GM21576 (cell line): Measurements from ENCODE around the gene NECTIN1.
A peak's percentile ranks its signal among the peaks of the same experiment; 100 is the strongest.

Experiments used
- ATAC-seq: cut with Tn5 transposase; IDR thresholded peaks from one replicate; pipeline ENCODE4 v1.9.1; 2021; ENCODE audit warnings: mild to moderate bottlenecking, moderate library complexity; ENCODE audit not compliant: unreplicated experiment

Gene NECTIN1

DNA sequence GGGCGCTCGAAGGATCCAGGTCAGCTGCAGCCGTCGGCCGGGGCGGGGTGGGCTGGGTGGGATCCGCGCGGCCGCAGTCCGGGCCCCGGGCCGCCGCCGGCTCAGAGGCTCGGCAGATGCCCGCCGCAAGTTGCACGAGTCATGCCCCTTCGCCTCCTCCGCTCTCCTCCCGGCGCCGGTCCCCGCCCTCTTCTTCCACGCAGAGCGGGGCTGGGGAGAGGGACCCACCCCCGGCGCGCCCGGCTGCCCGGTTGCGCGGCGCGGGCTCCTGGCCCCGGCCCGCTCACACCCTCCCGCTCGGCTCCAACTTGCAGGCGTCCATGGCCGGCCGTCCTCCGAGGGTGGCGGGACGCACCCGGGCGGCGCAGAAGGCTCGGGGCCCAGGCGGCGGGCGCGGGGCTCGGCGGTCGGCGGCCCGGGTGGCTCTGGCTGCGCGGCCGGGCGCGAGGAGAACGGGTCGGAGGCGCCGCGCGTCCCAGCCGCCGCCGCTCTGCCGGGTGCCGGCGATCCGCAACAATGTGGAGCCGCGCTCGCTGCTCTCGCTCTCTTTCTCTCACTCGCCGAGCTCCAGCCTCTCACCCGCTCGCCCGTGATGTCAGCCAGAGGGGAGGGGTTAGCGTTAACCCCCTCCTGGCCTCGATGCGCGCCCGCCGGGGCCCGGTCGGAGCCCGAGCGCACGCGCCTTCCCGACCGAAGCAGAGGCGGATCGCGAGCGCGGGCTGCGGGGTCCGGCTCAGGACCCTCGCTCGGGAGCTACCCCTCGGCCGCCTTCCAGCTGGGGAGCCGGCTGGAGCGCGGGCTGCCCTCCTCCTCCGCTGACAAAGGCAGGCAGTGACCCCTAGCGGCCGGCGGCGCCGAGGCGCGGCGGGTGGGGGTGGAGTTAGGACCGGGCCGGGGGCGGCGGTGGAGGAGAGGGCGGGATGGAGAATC is at the start of gene NECTIN1:
Gene NECTIN1, minus strand, starts transcription at position 550 of the 930 bp plus-strand sequence. CDS start 647 bp downstream, outside the sequence.
- peak; percentile 73 for ATAC-seq

DNA sequence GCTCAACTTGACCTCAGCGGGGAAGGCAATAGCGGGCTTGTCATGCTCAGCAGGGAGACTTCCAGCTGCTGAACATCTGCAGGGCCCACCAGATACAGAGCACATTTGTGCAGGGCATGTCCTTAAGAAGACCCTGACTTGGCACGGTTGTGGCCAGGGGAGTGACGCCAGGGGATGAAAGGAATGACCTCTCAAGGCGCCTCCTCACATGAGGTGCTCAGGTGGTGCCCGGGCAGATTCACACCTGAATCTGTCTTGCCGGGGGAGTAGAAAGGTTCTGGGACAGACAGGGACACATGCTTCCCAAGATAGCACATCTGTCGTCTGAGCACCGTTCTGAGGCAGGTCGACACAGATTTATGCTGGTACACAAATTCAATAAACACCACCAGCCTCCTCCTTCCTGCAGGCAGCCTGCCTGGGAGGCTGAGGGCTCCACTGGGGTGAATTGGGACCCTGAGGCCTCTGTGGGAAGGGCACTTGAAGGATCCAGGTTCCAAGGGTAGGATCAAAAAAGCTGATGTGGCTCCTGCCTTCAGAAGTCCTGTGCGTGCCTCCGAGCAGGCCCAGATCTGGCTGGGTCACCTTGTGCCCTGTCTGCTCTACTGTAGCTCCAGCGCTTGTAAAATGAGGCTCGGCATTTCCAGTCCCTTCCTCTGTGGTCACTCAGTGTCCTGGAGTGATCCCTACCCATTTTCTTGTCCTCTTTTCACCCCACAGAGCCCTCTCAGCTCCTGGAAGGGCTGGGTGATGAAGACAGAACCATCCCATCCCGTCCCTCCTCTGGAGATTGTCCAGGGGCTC is 49.6 kb upstream of the NECTIN1 start:
- no peak for ATAC-seq

DNA sequence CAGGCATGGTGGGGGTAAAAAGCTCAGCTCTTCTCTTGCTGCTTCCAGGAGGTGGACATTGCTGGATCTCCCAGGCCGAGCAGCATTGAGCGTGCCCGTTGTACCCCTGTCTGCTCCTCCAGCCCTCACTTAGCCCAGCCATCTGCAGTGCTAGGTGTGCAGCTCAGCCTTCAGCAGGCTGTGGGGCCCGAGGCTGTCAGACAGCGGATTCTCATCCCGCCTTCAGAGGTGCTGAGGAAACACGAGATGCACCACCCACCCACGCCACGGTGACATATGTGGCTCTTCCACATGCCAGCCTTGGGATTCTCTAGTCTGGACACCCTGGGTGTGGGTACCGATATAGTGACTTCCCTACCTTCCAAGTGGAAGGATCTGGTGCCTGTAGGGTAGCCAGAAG is 48.9 kb upstream of the NECTIN1 start:
- ATAC-seq: no peak

GRCh38 chr11:119776651-119777050 is 47.7 kb upstream of the NECTIN1 start:
- ATAC-seq: no peak

GRCh38 chr11:119776031-119776636 is 47.1 kb upstream of the NECTIN1 start:
- no peak for ATAC-seq

GRCh38 chr11:119774172-119774763 is 45.3 kb upstream of the NECTIN1 start:
- no peak for ATAC-seq

DNA sequence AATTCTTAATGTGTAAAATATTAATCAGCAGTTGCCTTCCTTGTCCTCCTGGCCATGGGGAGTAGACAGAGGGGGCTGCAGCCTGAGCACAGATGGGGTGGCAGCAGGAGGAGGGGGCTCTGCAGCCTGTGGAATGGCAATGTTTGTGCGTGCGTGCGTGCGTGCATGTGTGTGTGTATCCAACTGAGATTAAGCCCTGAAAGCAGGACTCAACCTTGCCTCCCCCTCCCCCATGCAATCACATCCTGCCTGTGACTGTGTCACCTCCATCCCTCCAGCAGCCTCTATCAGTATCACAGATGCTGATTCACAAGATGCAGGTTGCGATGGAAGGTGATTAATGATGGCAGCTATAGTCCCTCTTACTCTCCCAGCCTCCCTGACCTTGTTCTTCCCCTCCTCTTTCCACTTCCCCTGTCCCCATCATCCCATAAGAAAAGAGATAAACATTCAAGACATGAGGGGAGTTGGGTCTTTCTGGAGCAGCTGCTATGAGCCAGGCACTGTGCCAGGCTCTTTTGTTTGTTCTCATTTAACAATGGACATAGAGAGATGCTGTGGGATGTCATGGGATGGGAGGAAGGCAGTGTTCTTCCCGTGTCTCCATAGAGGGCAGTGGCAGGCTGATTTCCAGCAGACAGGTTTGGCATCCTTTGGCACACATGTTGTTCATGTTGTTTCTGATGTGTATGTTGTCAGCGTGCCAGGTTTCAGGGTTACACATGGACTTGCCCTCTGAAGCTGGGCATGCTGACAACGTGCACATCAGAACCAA is 43.8 kb upstream of the NECTIN1 start:
- ATAC-seq: no peak

GRCh38 chr11:119772076-119772475 is 43.1 kb upstream of the NECTIN1 start:
- ATAC-seq: no peak

DNA sequence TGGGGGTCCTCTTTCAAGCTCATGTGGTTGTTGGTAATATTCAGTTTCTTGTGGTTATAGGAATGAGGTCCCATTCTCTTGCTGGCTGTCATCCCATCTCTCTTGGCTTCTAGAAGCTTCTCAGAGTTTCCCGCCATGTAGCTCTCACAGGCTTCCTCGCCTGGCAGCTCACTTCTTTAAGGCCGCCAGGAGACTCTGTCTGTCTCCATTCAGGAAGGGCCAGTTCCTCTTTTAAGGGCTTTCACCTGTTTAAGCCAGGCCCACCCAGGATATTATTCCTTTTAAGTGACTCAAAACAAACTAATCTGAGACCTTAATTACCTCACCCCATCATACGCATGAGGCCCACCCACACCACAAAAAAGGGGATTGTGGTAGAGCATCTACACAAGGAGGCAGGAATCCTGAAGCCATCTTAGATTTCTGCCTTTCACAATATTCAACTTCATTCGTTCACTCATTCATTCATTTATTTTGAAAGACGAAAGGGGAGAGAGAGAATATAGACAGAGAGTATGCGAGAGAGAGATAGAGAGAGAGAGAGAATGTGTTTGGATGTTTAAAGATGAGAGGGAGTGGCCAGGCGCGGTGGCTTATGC is 42.3 kb upstream of the NECTIN1 start:
- no peak for ATAC-seq

- no peak for ATAC-seq
Measured at GRCh38 chr11:119765628-119766027, 36.6 kb upstream of the NECTIN1 start.

GRCh38 chr11:119764108-119764868 is 35.3 kb upstream of the NECTIN1 start:
- ATAC-seq: no peak

GRCh38 chr11:119763071-119763728 is 34.2 kb upstream of the NECTIN1 start:
- no peak for ATAC-seq

- ATAC-seq: no peak
Measured at GRCh38 chr11:119759747-119760412, 30.9 kb upstream of the NECTIN1 start.

- no peak for ATAC-seq
Measured at GRCh38 chr11:119759324-119759723, 30.3 kb upstream of the NECTIN1 start.

- no peak for ATAC-seq
Measured at GRCh38 chr11:119758291-119758690, 29.3 kb upstream of the NECTIN1 start.

- ATAC-seq: no peak
Measured at GRCh38 chr11:119757378-119757777, 28.4 kb upstream of the NECTIN1 start.

DNA sequence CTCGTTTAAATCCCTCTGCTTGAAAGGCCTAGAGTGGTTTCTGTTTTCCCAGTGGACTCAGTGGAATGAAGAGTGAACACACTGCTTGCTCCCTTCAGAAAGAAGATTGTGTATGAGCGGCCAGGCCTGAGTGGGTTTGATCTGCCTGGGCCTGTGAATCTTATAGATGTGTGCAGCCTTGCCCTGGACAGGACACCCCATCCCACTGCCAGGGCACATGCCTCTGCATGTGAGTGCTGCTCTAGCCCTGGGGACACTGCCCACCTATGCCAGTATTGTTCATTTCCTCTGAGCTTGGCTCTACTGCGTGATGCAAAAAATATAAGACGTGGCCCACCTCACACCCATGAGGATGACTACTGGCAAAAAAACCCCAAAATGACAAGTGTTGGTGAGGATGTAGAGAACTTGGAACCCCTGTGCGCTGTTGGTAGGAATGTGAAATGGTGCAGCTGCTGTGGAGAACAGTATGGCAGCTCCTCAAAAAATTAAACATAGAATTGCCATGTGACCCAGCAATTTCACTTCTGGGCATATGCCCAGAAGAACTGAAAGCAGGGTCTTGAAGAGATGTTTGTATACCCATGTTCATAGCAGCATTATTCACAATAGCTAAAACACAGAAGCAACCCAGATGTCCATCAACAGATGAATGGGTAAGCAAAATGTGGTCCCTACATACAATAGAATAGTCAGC is 27.3 kb upstream of the NECTIN1 start:
- no peak for ATAC-seq
